ENCODE results near the gene HRH3.

DNA sequence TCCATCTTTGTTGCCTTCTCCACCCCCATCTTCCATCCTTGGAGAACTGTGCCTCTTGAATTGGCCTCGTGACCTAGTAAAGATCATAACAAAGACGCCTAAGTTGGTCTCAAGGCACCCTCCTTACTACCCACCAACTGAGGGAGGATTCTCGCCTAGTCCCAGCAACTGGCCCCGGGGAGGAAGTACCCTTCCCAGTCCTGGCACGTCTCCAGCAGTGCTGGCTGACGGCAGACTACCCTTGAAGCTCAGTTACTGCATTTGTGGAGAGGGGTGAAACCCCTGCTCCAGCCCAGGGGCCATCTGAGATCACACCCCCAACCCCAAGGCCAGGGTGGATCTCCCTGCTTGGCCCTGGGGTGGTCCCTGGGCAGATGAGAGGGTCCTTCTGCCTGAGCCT is 16.1 kb upstream of the HRH3 start:
- TF ChIP-seq, protein P1, sequence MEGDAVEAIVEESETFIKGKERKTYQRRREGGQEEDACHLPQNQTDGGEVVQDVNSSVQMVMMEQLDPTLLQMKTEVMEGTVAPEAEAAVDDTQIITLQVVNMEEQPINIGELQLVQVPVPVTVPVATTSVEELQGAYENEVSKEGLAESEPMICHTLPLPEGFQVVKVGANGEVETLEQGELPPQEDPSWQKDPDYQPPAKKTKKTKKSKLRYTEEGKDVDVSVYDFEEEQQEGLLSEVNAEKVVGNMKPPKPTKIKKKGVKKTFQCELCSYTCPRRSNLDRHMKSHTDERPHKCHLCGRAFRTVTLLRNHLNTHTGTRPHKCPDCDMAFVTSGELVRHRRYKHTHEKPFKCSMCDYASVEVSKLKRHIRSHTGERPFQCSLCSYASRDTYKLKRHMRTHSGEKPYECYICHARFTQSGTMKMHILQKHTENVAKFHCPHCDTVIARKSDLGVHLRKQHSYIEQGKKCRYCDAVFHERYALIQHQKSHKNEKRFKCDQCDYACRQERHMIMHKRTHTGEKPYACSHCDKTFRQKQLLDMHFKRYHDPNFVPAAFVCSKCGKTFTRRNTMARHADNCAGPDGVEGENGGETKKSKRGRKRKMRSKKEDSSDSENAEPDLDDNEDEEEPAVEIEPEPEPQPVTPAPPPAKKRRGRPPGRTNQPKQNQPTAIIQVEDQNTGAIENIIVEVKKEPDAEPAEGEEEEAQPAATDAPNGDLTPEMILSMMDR (IDR thresholded peaks at IDR 0.05; ENCODE audit: low read length), result no peak
- no peak for TF ChIP-seq EZH2 (IDR thresholded peaks at IDR 0.05; ENCODE audit: borderline replicate concordance, low read length)

Measured in OCI-LY1 (cell line).